ENCODE measurements around the gene RAB1A. TPM values are rescaled to one million over a fixed set of nuclear protein-coding genes. Genes with fewer than 3 reads are reported as not detected.
A peak's percentile ranks its signal among the peaks of the same experiment; 100 is the strongest.

The RAB1A gene
- total RNA-seq, 1 experiment from 2014 or later = 89.7 TPM

DNA sequence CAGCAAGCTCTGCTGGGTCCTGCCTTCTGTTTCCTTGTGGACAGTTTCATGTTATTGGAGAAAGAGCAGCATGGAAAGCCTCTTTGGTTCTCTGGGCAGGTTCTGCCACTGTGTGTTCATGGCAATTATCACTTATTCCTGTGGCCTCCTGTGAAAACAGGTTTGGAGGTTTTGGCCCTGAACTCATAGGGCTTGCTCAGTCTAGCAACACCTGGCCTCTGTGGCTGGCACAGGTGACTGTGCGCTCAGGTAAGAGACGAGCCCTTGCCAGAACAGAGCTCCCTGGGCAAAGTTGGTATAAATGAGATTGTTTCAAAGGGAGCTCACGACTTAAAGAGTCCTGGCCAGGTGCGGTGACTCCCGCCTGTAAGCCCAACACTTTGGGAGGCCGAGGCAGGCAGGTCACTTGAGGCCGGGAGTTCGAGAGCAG is 68.0 kb downstream of the RAB1A start:
- DNase-seq (ENCODE audit: low read depth) = no peak

DNA sequence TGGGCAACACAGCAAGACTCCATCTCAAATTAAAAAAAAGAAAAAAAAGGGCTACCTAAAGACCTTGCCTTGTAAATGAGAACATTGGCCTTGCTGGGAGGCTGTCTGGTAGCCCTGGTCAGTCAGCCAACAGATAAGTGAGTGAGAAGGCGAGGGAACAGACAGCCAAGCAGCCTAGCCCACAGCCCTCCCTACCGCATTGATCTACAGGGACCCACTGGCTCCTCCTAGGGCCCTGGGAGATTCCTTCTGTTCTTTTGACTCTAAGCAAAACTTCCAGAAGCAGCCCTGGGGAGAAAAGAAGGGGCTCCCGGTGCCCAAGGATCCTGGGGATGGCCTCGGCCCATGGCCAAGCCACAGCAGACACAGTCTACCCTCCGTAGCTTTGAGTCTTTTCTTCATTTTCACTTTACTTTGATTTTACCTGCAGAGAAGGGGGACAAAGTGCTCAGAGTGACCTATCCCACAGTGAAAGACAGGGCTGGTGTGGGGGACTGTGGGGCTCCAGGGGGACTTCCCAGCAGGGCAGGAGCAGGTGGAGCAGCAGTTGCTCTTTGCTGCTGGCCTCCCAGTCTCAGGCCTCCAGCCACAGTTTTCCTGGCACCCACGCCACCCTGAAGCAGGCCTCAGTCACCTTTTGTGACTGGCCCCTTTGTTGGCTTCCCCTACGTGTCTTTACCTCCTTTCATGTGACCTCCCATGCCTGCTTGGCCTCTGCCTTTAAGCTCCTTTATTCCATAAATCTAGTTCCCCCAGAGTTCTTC is 68.6 kb downstream of the RAB1A start:
- DNase-seq (ENCODE audit: low read depth) = no peak

DNA sequence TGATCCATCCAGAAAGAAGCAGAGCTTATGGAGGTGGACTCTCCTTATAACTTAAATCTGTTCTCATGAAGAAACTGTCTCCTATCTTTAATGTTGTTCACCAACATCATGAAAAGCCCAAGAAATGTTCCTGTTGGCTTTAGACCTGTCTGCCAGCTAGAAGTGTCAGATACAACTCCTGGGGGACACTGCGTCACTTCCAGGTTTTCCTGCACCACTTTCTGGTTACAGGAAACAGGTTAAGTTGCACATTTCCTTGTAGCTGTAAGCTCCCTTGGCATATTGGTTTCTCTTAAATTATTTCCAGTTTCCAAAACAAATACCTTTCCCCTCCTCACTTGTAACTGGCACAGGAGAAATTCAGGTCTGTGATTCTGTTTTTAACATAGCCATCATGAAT is 70.8 kb downstream of the RAB1A start:
- DNase-seq (ENCODE audit: low read depth) = no peak

DNA sequence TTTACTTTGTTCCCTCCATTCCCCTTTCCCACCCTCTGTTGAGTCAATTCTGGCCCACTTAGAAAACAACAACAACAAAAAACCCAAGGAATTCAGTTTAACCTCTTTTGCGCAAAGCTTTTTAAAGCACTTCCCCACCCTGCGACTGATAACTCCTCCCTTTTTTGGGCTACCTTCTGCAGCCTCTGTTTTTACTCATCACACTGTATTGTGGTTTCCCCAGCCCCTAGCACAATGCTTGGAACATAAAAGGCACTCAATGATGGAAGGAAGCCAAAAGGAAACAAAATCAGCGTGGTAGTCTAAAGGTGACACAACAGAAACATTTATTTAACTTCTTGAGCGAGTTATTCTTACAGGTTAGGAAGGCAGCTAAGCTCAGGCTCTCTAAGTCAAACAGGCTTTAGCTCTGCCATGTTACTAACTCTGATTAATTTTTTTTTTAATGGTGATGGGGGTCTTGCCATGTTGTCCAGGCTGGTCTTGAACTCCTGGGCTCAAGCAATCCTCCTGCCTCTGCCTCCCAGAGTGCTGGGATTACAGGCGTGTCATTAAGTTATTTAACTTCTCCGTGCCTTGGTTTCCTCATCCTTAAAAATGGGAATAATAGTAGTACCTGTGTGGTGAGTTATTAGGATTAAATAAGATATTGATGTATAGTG is 72.4 kb downstream of the RAB1A start:
- DNase-seq (ENCODE audit: low read depth) = peak; percentile 59

DNA sequence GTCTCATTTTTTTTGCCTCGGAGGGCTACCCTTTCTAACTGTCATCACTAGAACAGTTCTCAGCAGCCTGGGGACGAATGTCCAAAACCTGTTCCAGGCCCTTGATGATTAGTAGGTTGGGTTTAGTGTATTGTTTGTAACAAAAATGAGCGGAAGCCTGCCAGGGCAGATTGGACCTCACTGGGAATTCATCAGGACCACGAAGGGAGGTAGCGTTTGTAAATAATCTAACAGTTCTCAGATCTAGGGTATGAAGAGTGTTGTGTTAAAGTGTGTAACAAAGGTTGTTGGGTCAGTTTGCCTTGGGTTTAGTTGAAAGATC is 72.9 kb downstream of the RAB1A start:
- DNase-seq (ENCODE audit: low read depth) = no peak

DNA sequence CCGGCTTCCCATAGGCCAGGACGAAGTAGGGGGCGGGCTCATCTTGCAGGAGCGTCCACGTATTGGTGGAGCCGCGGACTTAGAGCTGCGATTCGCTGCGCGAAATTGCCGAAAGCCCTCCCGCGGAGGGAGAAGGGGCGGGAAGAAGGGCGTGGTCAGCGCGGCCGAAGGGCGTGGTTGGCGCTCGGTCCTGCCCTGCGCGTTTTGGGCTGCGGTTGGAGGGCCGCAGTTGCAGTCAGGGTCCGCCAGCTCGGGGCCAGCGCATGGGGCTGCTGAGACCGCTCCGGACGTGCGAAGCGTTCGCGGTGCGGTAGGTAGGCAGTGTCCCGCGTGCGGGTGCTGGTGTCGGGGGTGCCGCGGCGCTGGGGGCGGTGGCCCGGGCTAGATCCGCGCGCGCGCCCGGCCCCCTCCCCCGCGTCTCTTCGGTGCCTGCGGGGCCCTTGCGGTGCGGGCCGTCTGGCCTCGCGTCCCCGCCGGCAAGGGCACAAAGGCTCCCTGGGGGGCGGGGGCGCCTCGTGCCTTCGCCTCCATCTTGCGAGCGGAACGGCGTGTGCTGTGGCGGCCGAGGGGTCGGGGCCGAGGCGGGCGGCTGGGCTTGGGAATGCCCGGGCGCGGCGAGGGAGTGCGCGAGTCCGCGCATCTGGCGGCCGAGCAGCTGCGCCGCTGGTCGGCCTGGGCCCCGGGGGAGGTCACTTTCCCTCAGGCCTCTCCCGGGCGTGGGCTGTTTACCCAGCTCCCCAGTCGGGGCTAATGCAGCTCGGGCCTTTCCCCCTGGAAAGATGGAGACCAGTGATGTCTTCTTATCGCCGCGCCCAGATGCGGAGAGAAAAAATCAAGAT is 73.5 kb downstream of the RAB1A start, which contains the start of gene CEP68:
CEP68 (plus strand) TSS at position 202 of the 839 bp plus-strand sequence. CDS start 13,029 bp downstream, outside the sequence.
- DNase-seq (ENCODE audit: low read depth) = peak; percentile 96

DNA sequence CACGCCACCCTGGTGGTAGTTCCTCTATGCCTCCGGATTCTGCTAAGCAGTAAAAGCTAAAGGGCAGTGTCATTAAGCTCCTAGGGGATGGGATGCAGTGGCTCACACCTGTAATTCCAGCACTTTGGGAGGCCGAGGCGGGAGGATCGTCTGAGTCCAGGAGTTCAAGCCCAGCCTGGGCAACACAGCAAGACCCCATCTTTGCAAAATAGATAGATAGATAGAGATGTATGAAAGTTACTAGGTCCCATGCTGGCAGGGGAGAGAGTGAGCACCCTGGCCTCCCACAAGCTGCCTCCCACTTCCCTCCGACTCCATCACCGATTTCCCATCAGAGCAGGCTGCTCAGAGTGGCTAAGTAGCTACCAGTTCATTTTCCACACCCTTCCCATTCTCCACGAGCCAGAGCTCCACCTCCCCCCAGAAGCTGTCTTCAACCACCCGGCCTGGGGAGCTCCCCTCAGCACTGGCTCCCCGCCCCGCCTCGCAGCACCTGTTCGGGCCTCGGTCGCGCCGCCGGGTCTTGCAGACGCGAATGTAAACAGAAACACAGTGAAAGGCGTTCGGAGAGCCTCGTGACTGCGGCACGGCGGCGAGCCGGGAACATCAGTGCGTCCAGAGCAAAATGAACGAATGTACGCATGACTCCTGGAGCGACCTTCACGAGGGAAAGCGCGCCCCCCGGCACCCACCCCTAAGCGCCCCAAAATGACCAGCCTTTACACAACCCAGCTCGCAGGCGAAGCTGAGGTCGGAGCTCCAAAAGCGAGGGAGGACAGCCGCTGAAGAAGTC is 74.3 kb downstream of the RAB1A start:
- no peak for DNase-seq (ENCODE audit: low read depth)

DNA sequence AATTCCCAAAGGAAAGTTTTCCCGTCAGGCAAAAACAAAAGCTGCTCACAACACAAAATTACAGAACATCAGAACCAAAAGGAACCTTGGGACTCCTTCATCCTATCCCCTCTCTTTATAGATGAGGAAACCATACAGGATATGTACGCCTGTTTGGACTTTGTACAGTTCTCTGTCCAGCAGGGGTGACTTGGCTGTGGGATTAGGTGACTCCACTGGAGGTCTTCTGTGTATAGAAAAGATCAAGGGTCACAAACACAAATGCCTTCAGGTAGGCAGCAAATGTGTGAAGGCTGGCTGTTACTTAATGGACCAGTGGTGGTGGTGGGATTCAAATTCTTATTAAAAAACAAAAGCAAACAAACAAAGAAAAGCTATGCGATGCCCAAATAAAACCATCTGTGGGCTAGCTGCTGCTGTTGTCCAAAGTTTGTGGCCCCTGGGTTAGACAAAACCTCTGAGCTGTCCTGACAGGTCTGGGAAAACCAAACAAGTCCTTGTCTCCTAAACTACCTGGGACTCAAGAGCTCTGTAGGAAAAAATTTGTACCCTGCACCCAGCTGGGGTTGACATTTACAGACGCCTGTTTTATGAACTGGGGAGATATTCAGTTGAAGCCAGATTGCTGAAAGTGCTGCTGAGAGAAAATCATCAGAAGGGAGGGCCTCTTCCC is 75.0 kb downstream of the RAB1A start:
- DNase-seq (ENCODE audit: low read depth) = no peak

DNA sequence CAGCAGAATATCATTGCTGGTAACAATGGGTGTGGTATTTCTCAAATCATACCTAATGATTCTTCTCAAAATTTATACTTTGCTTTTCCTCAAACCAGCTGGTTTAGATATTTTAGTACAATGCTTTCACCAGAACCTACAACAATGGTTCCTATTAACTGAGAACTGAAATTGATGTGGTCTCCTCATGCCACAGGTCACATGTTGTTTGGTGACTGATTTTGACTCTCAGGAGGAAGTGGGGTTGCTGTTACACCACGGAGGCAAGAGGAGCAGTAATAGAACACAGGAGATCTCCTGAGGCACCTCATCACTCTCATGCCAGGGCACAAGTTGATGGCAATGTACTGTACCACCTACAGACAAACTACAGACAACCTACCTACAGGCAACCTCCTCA is 76.7 kb downstream of the RAB1A start:
- no peak for DNase-seq (ENCODE audit: low read depth)

DNA sequence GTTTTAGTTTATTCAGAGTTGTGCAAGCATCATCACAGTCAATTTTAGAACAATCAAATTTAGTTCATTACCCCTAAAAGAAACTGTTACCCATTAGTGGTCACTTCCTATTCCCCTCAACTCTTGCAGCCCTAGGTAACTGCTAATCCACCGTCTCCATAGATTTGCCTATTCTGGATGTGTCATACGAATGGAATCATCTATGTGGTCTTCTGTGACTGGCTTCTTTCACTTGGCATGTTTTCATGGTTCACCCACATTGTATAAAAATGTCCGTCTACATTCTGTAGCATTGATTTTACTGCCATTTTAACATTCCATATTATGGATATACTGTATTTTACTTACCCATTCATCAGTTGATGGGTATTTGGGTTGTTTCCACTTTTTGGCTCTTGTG is 79.0 kb downstream of the RAB1A start:
- no peak for DNase-seq (ENCODE audit: low read depth)

DNA sequence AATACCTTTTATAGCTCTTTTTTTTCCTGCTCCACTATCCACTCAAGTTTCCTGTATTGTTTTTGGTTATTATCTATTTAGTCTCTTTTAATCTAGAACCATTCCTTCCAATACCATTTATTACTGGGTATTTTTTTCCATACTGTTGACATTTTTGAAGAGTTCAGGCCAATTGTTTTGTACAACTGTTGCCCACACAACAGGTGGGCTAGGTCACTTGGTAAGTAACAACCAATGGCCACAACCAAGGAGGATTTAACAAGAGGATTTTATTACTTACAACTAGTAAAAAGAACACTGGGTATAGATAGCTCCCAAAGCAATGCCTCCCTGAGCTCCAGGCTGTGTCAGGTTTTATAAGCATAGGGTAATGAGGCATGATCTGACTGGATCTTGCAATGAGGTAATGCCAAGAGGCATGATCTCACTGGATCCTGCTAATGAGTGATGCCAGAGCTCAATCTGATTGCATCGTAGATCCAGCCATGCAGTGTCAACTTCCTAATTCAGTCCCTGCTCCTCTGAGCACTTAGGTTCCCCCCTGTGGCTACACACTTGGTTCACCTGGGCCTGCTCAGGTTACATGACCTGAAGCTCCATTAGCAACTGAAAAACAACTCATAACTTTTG is 80.8 kb downstream of the RAB1A start:
- DNase-seq (ENCODE audit: low read depth) = no peak

DNA sequence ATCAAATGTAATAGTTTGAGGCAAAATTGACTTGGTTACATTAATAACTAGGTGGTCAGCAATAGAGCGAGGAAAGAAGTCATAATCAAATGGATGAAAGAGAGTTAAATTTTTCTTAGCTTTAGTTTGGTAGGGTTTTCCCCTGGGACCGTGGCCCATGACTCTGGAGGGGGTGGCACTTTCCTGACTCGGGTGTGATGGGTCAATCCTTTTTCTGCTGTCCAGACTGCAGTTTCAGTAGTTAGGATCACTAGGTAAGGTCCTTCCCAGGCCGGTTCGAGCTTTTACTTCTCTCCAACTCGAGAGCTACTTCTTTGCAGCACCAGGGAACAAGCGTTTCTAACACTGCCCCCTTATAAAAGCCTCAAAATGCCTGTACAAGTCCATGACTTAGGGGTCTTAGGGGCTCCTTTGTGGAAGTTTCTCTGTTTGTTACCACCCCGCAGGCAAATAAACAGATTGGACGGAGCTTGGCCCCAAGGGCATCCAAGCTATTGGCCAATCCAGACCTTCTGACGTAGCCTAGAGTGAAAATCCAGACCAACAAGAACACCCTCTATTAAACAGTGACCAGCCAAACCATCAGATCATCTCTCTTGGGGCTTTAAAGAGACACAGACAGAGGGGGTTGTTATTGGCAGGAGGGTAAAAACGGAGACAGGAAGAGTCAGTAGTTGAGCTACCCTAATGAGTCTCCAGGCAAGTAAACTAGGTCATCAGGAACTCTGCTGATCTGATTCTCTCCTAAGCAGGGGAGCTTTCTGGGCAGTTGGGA is 83.1 kb downstream of the RAB1A start:
- DNase-seq (ENCODE audit: low read depth) = no peak

DNA sequence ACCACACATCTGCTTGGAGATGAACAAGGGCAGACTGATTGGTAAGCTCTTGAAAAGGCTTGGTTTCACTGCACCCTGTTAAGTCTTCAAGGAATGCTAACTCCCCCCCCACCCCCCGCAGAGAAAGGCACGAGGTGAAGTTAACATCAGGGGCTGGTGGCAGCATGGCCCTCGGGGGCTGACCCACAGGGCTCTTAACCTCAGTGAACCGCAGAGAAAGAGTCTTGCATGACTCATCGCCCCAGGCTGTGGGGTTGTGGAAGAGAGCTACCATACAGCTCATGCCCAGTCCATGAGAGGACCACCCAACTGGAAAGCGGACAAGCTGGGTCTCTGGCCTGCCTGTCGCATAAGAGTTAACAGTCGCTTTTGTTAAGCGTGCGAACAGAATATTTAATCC is 84.3 kb downstream of the RAB1A start:
- DNase-seq (ENCODE audit: low read depth) = peak; percentile 35

DNA sequence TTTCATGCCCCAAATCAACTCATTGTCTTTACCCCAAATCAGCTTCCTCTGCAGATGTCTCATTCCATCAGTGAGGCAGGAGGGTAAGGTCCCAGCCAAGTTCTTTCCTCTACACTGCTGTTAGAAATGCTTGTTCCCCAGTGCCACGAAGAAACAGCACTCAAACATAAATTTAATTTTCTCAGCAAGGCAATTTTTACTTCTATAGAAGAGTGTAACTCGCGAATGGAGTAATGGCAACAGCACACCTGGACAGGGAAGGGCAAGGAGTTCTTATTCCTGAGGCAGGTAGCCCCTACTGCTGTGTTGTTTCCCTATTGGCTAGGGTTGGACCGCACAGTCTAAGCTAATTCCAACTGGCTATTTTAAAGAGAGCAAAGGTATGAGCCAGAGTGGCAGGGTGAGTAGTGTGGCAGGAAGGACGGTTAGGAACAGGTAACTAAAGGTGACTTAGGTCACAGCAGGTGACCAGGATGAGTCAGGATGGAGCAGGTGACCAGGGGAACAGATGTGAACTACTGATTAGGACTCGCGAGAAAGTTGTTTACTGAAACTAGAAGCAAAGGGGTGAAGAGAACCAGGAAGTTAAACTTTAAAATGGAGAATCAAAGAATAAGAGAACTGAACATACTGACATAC is 85.7 kb downstream of the RAB1A start:
- no peak for DNase-seq (ENCODE audit: low read depth)

DNA sequence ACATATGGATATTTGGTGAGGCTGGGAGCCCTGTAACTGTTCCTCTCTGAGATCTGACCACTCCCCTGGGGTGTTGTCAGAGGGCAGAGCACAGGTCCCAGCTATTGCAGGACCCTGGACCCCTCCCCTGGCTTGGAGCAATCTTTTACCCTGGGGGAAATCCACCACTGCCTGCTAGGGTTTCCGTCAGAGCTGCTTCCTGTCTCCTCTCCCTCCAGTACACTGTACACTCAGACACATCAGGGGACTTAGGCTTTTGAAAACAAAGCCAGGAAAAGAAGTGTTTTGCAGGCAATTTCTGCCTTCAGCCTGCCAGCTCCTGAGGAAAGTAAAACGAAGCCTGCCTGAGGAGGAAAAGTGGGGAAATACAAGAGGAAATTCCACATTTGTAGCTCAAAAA is 86.9 kb downstream of the RAB1A start:
- no peak for DNase-seq (ENCODE audit: low read depth)

DNA sequence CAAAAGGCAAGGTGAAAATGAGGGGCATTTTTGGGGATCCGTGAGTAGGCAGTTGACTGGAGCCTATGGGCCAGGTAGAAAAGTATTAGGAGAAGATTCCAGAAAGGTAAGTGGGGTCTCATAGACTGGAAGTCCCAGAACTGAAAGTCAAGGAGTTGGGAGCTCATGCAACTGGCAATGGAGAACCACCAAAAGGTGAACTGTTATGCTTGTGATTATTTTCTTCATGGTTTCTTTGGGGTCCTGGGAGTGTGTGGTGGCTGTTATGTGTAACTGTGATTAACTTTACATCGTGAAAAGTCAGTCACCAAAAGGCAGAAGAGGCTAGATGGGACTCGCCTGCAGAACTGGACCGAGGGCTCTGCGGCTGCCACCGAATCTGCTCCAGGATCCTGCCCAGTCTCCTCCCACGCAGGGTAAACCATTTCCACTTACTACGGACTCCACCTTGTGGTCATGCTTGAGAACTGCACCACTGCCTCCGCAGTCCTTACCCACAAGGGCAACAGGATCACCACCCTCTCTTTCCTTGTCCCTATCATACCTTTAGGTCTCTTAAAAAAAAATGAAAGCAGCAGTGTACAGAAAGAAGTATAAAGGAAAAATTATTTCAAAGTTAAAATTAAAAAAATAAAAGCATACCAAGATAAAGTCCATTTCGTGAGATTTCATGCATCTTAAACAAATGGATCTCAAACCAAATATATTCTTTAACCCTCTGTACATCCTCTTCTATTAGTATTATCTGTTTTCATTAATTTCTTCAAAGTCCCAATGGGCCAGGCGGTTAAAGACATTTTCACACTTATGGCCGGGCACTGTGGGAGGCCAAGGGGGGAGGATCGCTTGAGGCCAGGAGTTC is 89.3 kb downstream of the RAB1A start:
- DNase-seq (ENCODE audit: low read depth) = peak; percentile 68

DNA sequence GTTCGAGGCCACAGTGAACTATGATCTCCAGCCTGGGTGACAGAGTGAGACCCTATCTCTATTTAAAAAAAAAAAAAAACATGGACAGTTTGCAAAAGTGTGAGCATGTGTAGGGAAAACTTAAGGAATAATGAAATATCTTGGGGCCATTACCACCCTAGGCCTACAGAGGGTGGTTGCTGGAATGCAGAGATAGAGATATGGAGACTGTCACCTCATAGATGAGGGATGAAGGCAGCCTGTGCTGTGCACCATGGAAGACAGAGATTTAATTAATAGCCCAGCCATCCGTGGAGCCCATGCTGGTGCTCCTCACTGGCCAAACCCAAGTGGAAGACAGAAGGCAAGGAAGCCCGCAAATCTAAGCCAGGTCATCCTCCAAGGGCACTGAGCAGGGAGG is 90.3 kb downstream of the RAB1A start:
- no peak for DNase-seq (ENCODE audit: low read depth)

DNA sequence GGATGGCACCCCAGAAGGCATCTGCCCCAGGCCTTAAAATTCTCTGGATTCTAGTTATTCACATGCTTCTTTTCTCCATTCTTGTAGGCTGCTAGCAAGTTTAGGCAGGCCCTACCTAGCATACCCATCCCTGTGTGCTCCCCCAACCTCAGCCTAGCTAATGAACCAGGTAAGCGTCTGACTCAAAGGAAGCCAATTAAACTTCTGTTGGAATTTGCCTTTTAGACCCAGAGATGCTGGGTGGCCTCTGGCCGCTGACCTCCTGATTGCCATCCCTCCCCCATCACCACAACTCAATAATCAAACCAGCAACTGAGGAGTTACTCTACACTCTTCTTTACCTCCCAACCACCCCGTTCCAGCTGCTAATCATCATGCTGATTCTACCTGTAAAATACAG is 92.7 kb downstream of the RAB1A start:
- no peak for DNase-seq (ENCODE audit: low read depth)
